Limb (tissue), 2 donors: Measurements from ENCODE around the gene NRG2.

Experiments
- DNase-seq, 2 donors: peaks; one replicate each; pipeline ENCODE4 v3.0.0-alpha.2; 2016; ENCODE audit errors: extremely low spot score in 2 of 2

NRG2 gene

DNA sequence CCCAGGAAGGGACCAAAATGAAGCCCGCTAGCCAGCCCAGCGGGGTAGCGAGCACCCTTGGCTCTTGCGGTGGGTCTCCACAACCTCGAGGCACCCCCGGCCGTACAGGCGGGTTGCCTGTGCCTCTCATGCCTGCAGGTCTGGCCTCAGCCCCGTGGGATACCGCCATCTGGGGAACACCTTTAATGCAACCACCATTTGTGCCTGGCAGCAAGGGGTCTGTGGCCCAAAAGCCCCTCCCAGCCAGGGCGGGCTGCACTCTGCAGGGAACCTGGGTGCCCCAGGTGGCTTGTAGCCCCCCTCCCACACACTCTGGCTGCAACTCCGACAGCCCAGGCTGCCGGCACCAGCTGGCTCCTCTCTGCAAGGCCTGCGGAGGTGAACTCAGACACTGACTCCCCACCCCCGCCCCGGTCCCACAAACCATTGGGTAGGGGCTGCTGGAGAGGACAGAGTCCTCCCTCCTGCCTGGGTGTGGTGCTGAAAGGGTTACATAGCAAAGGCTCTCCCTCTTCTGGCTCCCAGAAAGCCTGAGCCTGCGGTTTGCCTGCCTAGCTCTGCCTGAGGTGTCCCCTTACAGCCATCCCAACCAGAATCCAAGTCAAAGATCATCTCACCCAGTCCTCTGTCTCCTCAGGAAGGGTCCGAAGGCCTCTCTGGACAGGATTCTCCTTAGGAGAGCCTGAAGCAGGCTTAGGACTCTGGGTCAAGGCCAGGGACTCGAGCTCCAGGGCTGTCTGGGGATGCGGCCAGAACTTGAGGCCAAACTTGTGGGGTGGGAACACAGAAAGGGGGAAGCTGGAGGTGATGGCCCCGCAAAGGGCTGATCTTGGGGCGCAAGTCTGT is 138.1 kb downstream of the NRG2 start:
- DNase-seq, result peak; percentile 43 to 59

DNA sequence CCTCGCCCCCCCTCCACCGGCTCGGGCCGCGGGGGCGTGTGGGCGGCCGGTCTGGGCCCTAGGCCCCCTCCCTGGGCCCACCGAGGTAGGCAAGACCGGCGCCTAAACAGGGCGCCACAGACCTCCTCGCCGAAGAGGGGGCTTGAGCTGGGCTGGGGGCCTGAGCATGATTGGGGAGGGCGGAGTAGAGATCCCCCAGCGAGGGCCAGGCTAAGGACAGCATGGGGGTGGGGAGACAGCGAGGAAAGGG is 138.6 kb downstream of the NRG2 start:
- DNase-seq, result no peak

DNA sequence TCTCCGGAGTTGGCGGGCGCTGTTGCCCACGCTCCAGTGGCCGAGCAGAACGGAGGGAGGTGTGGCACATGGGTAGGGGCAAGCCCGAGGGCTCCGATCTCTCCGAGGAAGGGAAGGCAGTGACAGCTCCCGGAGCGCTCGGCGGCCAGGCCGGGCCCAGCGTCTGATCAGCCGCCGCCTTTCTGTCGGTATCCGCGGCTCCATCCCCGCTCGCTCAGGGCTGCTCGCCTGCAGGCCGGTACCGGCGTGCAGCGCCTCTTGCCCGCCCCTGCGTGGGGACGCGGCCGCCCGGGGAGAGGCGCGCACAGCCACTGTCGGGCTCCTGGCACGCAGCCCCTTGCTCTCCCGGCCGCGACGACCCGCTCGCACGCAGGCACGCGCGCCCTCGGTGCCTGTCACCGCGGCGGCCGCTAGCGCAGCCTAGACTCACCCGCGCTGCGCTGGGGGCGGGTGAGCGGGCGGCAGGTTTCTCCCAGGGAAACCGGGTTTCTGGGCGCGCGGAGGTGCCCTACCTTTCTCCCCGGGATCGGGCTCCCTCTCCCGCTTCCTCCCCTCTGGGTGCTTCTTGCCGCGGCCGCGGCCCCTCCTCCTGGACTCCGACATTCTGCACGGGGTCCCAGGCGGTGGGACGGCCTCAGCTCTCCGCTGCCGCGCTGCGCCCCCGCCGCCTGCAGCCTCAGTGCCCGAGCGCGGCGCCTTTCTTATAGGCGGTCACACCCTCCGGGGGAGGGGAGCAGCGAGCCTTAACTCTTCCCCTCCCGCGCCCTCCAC is 139.1 kb downstream of the NRG2 start:
- DNase-seq, result peak; percentile 32 to 76

DNA sequence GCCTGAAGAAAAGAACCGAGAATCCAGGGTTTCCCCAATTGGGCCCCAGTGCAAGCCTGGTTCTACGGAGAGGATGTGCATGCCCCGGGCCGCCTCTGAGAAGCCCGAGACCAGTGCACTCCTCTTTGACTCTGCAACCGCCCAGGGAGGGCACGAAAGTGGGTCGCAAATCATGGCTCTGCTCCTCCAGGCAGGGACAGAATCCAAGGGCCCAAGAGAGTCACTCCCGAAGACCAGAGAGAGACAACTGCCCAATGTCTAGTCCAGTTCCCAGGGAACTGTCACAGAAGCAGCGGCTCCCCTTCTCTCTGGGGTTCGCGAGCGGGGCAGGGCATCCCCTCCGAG is 139.7 kb downstream of the NRG2 start:
- no peak for DNase-seq

DNA sequence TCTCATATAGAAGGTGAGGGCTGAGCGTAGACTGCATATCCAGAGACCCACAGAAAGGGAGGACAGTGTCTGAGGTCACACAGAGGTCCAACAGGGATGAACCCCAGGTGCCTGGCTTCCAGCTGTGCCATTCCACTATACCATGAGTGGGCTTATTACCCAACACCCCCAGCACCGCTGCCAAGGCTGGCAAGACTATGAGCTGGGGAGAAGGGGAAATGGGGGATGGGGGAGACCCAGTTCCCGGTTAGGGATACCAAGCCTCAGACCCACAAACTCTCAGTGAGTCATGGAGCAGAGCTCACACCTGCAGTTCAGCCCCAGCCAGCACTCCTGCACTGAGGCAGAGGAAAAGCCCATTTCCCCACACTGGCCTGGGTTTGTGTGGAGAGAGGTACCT is 141.1 kb downstream of the NRG2 start:
- DNase-seq, result no peak

DNA sequence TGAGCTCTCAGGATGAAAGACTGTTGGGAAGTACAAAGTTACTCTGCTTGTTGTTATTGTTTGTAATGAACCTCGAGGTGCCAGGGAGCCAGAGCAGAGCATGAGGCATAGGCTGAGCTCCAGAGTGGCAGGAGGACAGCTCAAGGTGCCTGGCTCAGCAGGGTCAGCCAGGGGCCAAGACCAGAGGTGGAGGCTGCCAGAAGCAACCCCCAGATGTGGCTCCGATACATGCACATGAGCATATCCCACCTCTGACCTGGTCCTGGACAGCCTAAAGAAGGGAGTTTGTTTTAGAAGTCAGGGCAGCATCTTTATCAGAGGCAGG is 141.9 kb downstream of the NRG2 start:
- DNase-seq, result no peak

DNA sequence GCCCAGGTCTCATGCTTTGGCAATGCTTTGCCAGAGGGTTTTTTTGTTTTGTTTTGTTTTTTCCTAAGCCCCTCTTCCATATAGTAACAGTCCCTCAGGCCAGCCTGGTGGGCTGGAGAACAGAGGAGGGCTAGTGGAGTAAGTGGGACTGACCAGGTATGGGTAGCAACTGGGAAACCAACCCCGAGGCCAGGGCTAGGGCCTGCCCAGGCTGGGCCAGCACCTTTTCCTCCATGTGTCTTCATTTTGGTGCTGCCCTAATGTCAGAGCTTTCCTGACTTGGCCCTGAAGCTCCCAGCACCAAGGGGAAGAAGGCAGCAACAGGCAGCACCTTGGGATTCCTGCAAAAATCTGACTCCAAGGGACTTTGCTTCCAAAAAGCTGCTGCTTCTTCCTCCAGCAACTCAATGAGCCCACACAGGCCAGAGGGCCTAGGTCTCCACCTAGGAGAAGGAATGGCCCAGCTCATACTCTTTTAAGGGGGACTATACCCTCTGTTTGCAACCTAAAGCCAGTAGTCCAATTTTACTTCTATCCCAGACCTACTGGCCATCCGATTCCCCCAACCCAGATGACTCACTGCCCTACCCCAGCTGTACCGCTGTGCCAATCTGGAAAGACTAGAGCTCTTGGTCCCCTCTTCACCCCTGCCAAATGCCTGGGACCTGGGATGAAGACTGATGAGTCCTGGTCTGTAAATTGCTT is 142.4 kb downstream of the NRG2 start:
- no peak for DNase-seq

DNA sequence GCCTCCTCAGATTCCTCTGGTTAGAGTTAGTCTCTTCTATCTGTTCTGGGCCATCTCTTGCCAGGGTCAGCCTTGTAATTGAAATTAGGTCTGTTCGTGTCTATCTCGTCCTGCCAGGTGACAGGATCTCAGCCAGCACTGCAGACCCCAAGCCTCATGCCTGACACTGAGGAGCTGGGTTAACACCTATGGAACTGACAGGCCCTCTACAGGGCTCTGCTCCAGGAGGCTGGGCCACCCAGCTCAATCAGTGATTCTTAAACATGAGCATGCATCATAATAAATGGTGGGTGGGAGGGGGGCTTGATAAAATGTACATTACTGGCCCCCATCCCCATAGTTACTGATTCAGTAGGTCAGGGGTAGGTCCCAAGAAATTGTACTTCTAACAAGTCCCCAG is 144.1 kb downstream of the NRG2 start:
- no peak for DNase-seq

DNA sequence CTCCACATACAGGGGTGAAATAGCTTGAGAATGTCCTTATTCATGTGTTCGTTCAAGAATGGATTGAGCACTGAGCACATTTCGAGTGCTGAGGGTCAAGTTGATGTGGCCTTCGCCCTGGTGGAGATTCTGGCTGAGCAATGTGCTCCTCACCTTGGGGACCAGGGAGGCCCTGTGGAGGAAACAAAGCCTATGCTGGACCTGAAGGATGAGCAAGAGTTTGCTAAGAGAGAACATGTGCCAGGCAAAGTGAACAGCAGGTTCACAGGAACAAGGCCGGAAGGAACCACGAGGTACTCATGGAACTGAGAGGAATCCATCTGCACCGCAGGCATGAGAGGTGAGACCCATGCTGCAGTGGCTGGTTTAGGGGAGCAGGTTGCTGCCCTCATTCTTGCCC is 145.1 kb downstream of the NRG2 start:
- DNase-seq, result no peak

DNA sequence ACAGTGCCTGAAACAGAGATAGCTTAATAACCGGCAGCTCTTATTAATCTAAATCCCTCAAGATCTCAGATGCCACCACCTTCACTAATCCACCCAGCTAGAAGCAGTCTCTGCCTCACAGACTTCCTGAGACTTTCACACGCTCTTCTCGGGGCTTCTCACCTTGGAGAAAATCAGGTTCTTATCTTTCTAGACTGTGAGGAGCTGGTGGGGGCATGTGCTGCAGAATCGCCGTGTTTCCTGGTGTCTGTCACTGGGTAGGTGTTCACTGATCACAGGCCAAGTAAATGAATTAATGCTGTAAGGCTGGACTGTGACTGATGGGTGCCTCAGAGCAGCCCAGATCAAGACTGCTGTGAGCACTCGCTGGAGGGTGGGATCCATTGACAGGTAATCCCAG is 145.8 kb downstream of the NRG2 start:
- DNase-seq, result no peak

DNA sequence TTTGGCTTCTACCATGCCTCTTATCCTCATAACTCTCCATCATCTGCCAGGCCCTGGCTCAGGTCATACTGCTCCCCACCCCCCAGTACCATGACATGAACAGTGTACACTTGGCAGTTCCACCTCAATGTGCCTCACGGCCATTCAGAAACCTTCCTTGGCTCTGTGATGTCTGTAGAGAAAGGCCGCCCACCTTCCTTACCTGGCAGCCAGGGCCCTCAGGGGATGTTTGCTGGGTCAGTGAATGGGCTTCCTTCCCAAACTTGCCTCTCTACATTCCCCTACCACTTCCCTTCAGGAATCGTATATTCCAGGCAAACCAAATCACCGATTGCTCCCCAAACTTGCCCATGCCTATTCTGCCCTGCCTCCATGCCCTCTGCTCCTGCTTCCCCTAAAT is 146.4 kb downstream of the NRG2 start:
- no peak for DNase-seq

DNA sequence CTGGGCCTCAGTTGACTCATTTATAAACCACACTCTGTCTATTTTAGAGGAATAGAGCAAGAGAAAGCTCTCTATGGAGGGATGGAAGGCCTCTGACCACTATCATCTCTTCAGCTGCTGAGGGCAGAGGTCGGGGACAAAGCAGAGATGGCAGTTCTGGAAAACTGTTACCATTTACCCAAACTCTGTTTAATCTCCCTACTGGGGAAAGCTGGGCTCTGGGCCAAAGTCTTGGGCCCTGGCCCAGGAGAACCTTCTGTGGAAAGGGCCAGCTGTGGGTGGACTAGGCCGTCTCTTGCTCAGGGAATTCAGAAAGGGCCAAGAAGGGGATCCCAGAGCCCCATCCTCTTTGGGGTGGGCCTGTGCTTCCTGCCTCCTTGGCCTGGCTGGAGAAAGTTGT is 147.5 kb downstream of the NRG2 start:
- no peak for DNase-seq

DNA sequence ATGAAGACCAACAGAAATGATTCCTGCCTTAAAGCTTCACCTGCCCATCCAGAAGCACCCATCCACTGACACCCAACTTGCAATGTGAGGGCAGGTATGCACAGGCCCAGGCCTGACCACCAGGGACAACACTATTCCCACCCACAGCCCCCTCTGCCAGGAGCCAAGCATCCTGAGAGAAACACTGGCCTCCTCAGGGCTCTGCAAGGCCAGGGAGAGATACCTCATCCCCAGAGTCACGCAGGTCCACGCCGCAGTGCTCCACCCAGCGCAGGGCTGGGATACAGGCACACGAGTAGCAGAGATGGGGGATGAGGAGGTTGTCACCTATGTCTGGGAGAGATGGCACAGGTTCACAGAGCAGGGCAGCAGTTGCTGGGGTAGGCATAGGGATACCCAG is 148.1 kb downstream of the NRG2 start:
- DNase-seq, result no peak

DNA sequence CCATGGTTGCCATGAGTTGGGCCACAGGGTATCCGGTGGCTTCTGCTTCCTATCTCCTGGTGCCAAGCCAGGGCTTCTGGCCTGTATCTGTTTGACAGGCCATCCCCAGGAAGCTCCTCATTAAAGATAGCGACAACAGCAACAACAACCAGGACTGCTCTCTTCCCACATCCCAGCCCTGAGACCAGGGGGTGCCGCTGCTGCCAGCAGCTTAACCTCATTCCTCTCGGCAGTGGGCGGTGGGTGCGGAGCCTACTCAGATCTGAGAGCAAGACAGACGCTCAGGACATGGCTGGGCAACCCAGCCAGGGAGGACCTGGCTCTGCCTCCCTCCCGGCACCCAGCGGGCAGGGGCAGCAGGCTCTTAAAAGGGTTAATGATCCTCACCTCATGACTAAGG is 149.2 kb downstream of the NRG2 start:
- no peak for DNase-seq

DNA sequence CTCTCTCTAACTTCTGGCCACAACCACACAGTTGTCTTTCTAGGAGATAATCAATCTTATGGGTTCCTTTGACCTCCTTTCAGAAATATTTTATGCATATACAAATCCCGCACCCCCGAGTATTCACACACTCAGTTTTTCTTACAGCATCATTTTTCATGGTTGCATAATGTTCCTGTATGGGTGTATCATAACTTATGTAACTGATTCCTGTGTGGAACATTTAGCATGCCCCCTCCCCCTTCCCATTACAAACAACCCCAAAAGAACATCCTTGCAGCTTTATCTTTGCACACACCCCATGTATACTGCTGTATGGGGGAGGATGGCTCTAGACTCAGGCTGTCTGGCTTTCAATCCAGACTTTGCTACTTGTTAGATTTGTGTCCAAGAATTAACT is 153.7 kb downstream of the NRG2 start:
- no peak for DNase-seq

DNA sequence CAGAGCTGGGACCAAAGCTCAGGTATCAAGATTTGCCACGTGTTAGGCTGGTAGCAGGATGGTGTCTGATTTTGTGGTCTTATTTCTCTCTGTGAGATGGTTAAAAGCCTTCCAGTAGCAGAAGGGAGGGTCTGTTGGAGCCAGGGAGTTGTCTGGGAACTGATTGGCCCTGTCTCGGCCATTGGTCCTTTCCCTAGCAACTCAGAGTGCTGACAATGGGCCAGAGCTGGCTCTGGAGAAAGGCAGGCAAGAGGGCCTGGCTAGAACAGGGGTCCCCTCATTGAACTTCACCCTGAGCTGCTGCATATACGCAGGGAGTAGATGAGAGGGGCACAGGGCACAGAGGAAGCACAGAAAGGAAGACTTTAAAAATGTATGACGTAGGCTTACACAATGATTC is 154.7 kb downstream of the NRG2 start:
- no peak for DNase-seq

DNA sequence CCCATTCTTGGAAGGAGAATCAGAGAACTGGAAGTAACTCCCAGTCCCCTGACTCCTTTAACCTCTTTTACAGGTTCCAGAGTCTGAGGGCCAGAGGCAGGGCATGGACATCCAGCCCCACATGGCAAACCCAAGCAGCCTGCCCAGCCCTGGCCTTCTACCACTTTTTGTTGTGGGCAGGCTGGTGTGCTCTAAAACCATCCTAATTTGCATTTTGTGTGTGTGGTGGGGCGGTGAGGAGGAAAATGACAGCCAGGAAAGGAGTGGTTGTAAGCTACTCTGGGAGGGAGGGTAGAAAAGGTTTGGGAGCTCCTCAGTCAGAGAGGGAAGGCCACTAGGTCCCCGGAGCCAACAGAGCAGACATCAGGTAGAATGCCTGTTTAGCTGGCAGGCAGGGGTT is 156.9 kb downstream of the NRG2 start:
- no peak for DNase-seq

DNA sequence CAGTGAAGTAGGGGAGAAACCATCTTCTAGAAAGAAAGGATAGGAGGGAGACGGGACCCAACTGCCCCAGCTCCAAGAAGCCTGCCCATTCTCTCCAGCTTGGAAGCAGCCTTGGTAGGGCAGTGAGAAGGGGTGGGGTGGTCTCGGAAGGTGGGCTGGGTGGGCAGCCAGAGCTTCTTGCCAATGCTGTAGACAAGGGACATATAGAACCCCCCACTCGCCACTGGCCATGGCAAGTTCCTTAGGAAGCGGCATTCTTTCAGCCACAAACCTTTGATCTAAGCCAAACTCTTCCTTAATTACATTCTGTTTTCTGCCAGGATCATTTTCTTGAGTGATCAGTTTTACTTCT is 157.3 kb downstream of the NRG2 start:
- no peak for DNase-seq

DNA sequence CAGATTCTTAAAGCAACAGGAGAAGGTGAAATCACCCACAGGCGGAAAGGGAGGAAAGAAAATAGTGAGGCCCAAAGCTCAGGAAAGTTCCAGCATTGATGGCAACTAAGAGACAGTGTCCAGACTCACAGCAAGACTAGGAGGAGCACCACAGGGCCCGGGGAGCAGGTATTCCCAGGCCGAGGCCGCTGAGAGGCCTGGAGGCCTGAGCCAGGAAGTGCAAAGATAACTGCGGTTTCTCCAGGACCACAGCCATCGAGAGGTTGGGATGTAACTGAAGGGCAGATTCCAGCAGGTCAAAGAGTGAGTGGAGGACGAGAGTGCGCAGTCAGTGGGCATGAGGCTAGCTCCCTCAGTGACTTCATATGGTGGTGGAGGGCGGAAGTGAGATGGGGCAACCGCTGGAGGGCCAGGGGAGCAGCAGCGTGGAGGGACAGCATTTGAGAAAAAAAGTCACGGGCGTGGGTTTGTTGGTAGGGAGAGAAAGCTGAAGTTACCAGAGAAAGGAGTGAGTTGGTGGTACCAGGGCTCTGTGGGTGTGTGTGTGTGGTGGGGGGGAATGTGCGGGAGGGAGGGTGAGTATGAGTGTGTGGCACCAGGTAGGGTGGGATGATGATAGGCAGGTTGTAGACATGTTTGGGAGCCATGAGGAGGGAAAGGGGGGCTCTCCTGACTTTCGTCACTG is 157.8 kb downstream of the NRG2 start:
- no peak for DNase-seq

DNA sequence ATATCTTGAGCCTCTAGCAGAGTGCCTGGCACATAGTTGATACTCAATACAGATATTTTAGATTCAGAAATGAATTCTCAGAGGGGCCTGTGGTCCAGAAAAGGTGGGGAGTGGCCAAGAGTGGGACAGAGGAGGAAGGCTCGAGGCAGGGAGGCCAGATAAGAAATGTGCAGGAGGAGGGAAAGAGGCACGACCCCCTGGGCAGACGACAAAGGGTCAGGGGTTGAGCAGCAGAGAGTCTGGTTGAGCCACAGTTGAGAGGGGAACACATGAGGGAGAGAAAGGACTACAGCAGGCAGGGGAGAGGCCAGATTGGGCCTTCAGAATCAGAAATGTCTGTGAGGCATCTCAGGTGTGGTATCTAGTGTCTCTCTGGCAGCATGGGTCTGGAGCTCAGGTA is 158.4 kb downstream of the NRG2 start:
- DNase-seq, result no peak

DNA sequence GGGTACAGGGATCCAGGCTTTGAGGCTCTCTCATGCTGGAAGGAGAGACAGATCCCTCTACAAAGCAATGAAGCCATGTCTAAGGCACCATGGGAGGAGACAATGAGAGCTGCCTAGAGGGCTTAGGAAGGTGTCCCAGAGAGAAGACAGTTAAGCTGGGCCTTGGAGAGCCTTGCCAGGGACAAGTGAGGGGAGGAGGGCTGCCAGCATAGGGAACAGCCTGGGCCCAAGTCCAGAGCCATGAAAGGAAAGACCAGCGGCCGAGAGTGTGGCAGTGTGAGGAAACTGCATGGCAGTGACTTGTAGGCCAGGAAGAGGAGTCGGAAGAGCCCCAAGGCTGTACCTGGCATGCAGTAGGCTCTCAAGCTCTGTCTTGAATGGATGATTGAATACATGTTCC is 159.0 kb downstream of the NRG2 start:
- no peak for DNase-seq

DNA sequence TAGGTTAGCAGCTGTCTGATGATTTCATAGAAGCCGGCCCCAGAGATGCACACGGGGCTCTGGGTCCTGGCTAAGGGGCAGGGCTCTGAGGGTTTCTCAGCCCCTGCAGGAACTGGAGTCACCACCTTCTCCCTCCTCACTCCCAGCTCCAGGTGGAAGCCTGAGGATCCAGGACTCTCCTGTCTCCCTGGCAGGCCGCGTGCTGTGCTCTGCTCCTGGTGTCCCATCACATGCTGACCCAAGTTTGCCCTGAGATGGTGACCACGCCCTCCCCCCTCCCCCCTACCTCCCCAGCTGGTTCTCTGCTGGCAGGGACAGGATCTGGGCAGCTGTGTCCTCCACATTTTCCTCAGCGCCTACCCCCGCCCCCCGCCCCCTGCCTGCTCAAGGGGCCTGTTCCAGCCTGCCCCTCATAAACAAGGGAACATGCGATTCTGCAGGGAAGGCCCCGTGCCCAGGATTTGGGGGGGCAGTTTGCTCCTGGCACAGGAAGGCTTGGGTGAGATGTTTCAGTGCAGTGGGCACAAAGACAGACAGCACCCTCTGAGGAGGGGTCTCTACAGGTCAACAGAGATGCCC is 160.0 kb downstream of the NRG2 start:
- DNase-seq, result peak in 1 of 2 donors; percentile 58
